HEK293 (cell line): Measurements from ENCODE around the gene RBFOX1.

Experiments
- CTCF ChIA-PET: fragments of 350-600 bp; formaldehyde crosslinking; extraction: SDS; loops from one replicate; lab custom pipeline; 2021; ENCODE audit warnings: antibody characterized with exemption; lab: Yijun Ruan, JAX
- POLR2A ChIA-PET: fragments of 300-600 bp; formaldehyde crosslinking; extraction: SDS; loops from one replicate; lab custom pipeline; 2020; ENCODE audit warnings: antibody characterized with exemption, inconsistent platforms; lab: Yijun Ruan, JAX
- H3K27ac ChIP-seq: fragments of 200-500 bp; sonication (Bioruptor generic); 2 replicates; pipeline ENCODE4 v1.5.1; 2014; ENCODE audit warnings: low read depth, low read length, control low read depth, inconsistent platforms; ENCODE audit errors: extremely low read depth
- H3K36me3 ChIP-seq, 2 experiments: fragments of 200-500 bp in 1 of 2; sonication (Bioruptor generic) in 1 of 2; 1 replicate in 1 of 2; 2 replicates in 1 of 2; pipeline ENCODE4 v1.5.1; 2014 to 2017; ENCODE audit warnings: inconsistent platforms in 2 of 2, low read length in 2 of 2; ENCODE audit not compliant: control insufficient read depth in 2 of 2, insufficient read depth in 1 of 2
- H3K4me1 ChIP-seq: fragments of 200-500 bp; sonication (Bioruptor generic); 2 replicates; pipeline ENCODE4 v1.5.1; 2014; ENCODE audit warnings: mild to moderate bottlenecking, low read length, inconsistent platforms; ENCODE audit not compliant: control insufficient read depth, insufficient read depth
- H3K4me3 ChIP-seq: 2 replicates; pipeline ENCODE4 v1.5.1; 2011; ENCODE audit warnings: low read depth, mild to moderate bottlenecking, control low read depth, low read length, moderate library complexity
- H3K9me3 ChIP-seq: fragments of 200-500 bp; sonication (Bioruptor generic); 2 replicates; pipeline ENCODE4 v1.5.1; 2014; ENCODE audit warnings: low read depth, low read length, inconsistent platforms; ENCODE audit not compliant: control insufficient read depth, insufficient read depth
- IKZF3 ChIP-seq: fragments of 450-650 bp; IDR thresholded peaks from 2 replicates; pipeline ENCODE4 v1.5.0; 2018; ENCODE audit warnings: missing biosample characterization, mild to moderate bottlenecking, missing genetic modification characterization, moderate library complexity
- KLF10 ChIP-seq: fragments of 450-650 bp; IDR thresholded peaks from 2 replicates; pipeline ENCODE4 v1.5.1; 2018; ENCODE audit warnings: missing biosample characterization, mild to moderate bottlenecking, missing genetic modification characterization
- KLF16 ChIP-seq: fragments of 450-650 bp; formaldehyde crosslinking; IDR thresholded peaks from 2 replicates; pipeline ENCODE4 v1.5.1; 2017; ENCODE audit warnings: missing biosample characterization, missing genetic modification characterization
- KLF8 ChIP-seq: fragments of 450-650 bp; formaldehyde crosslinking; IDR thresholded peaks from 2 replicates; pipeline ENCODE4 v1.5.1; 2016; ENCODE audit warnings: missing biosample characterization, missing genetic modification characterization
- ZBTB20 ChIP-seq: fragments of 450-650 bp; formaldehyde crosslinking; IDR thresholded peaks from 2 replicates; pipeline ENCODE4 v1.5.1; 2016; ENCODE audit warnings: missing biosample characterization, missing genetic modification characterization
- ZNF155 ChIP-seq: fragments of 450-650 bp; formaldehyde crosslinking; IDR thresholded peaks from 2 replicates; pipeline ENCODE4 v1.5.1; 2016; ENCODE audit warnings: missing biosample characterization, missing genetic modification characterization
- ZNF174 ChIP-seq: fragments of 450-650 bp; formaldehyde crosslinking; IDR thresholded peaks from 2 replicates; pipeline ENCODE4 v1.5.0; 2017; ENCODE audit warnings: missing biosample characterization, mild to moderate bottlenecking, missing genetic modification characterization
- ZNF175 ChIP-seq: fragments of 450-650 bp; formaldehyde crosslinking; IDR thresholded peaks from 2 replicates; pipeline ENCODE4 v1.5.1; 2016; ENCODE audit warnings: missing biosample characterization, missing genetic modification characterization
- ZNF280D ChIP-seq: fragments of 450-650 bp; formaldehyde crosslinking; IDR thresholded peaks from 2 replicates; pipeline ENCODE4 v1.5.1; 2016; ENCODE audit warnings: missing biosample characterization, missing genetic modification characterization
- ZNF423 ChIP-seq: fragments of 450-650 bp; formaldehyde crosslinking; IDR thresholded peaks from 2 replicates; pipeline ENCODE4 v1.5.1; 2016; ENCODE audit warnings: missing biosample characterization, missing genetic modification characterization
- ZNF548 ChIP-seq: fragments of 450-650 bp; formaldehyde crosslinking; IDR thresholded peaks from 2 replicates; pipeline ENCODE4 v1.5.1; 2016; ENCODE audit warnings: missing biosample characterization, missing genetic modification characterization
- ZNF549 ChIP-seq: fragments of 450-650 bp; IDR thresholded peaks from 2 replicates; pipeline ENCODE4 v1.5.1; 2018; ENCODE audit warnings: missing biosample characterization, missing genetic modification characterization, mild to moderate bottlenecking, inconsistent platforms, moderate library complexity
- ZNF600 ChIP-seq: fragments of 450-650 bp; formaldehyde crosslinking; IDR thresholded peaks from 2 replicates; pipeline ENCODE4 v1.5.1; 2016; ENCODE audit warnings: missing biosample characterization, missing genetic modification characterization
- ZNF621 ChIP-seq: fragments of 450-650 bp; formaldehyde crosslinking; IDR thresholded peaks from 2 replicates; pipeline ENCODE4 v1.5.1; 2017; ENCODE audit warnings: missing biosample characterization, missing genetic modification characterization
- ZNF624 ChIP-seq: fragments of 450-650 bp; formaldehyde crosslinking; IDR thresholded peaks from 2 replicates; pipeline ENCODE4 v1.5.1; 2017; ENCODE audit warnings: missing biosample characterization, missing genetic modification characterization
- ZNF660 ChIP-seq: fragments of 450-650 bp; IDR thresholded peaks from 2 replicates; pipeline ENCODE4 v1.5.1; 2018; ENCODE audit warnings: missing biosample characterization, mild to moderate bottlenecking, missing genetic modification characterization
- ZNF704 ChIP-seq: fragments of 450-650 bp; formaldehyde crosslinking; IDR thresholded peaks from 2 replicates; pipeline ENCODE4 v1.5.1; 2016; ENCODE audit warnings: missing biosample characterization, missing genetic modification characterization
- TF ChIP-seq, protein P1 (sequence below): fragments of 450-650 bp; formaldehyde crosslinking; IDR thresholded peaks from 2 replicates; pipeline ENCODE4 v1.5.1; 2016; ENCODE audit warnings: missing biosample characterization, missing genetic modification characterization
- TF ChIP-seq, protein P2 (sequence below): fragments of 450-650 bp; formaldehyde crosslinking; IDR thresholded peaks from 2 replicates; pipeline ENCODE4 v1.5.1; 2016; ENCODE audit warnings: missing biosample characterization, missing genetic modification characterization
- TF ChIP-seq, protein P3 (sequence below): fragments of 450-650 bp; formaldehyde crosslinking; IDR thresholded peaks from 2 replicates; pipeline ENCODE4 v1.5.1; 2016; ENCODE audit warnings: missing biosample characterization, missing genetic modification characterization, borderline replicate concordance

The RBFOX1 gene

GRCh38 chr16:7315813-7316212, 16.8 kb upstream of the RBFOX1 start:
- H3K36me3 ChIP-seq = no peaks in the 10 kb centered on the region
- CTCF ChIA-PET = interaction anchor here (0.6 kb wide), 2 partner anchors 46 to 648 kb away, joined by 3 read pairs; no protein-coding TSS in a partner anchor
- POLR2A ChIA-PET = no interaction called here
- TF ChIP-seq, protein P1, sequence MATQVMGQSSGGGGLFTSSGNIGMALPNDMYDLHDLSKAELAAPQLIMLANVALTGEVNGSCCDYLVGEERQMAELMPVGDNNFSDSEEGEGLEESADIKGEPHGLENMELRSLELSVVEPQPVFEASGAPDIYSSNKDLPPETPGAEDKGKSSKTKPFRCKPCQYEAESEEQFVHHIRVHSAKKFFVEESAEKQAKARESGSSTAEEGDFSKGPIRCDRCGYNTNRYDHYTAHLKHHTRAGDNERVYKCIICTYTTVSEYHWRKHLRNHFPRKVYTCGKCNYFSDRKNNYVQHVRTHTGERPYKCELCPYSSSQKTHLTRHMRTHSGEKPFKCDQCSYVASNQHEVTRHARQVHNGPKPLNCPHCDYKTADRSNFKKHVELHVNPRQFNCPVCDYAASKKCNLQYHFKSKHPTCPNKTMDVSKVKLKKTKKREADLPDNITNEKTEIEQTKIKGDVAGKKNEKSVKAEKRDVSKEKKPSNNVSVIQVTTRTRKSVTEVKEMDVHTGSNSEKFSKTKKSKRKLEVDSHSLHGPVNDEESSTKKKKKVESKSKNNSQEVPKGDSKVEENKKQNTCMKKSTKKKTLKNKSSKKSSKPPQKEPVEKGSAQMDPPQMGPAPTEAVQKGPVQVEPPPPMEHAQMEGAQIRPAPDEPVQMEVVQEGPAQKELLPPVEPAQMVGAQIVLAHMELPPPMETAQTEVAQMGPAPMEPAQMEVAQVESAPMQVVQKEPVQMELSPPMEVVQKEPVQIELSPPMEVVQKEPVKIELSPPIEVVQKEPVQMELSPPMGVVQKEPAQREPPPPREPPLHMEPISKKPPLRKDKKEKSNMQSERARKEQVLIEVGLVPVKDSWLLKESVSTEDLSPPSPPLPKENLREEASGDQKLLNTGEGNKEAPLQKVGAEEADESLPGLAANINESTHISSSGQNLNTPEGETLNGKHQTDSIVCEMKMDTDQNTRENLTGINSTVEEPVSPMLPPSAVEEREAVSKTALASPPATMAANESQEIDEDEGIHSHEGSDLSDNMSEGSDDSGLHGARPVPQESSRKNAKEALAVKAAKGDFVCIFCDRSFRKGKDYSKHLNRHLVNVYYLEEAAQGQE (tag by site-specific recombination) = no peak
- TF ChIP-seq KLF8 (tag by site-specific recombination) = no peak
- TF ChIP-seq ZNF155 (tag by site-specific recombination) = no peak
- TF ChIP-seq ZNF174 = no peak
- TF ChIP-seq ZNF660 = no peak
- no peak for TF ChIP-seq ZNF175
- TF ChIP-seq ZBTB20 (tag by site-specific recombination) = no peak
- no peak for TF ChIP-seq ZNF600 (tag by site-specific recombination)
- no peak for TF ChIP-seq ZNF704
- TF ChIP-seq ZNF423 (tag by site-specific recombination) = no peak
- no peak for TF ChIP-seq ZNF549 (tag by site-specific recombination)
- TF ChIP-seq ZNF621 = no peak
- TF ChIP-seq, protein P2, sequence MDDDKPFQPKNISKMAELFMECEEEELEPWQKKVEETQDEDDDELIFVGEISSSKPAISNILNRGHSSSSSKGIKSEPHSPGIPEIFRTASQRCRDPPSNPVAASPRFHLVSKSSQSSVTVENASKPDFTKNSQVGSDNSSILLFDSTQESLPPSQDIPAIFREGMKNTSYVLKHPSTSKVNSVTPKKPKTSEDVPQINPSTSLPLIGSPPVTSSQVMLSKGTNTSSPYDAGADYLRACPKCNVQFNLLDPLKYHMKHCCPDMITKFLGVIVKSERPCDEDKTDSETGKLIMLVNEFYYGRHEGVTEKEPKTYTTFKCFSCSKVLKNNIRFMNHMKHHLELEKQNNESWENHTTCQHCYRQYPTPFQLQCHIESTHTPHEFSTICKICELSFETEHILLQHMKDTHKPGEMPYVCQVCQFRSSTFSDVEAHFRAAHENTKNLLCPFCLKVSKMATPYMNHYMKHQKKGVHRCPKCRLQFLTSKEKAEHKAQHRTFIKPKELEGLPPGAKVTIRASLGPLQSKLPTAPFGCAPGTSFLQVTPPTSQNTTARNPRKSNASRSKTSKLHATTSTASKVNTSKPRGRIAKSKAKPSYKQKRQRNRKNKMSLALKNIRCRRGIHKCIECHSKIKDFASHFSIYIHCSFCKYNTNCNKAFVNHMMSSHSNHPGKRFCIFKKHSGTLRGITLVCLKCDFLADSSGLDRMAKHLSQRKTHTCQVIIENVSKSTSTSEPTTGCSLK (tag by site-specific recombination) = no peak
- no peak for TF ChIP-seq ZNF280D (tag by site-specific recombination)
- no peak for TF ChIP-seq KLF10 (tag by site-specific recombination)
- no peak overlapping the region for H3K4me3 ChIP-seq
- no peaks in the 10 kb centered on the region for H3K9me3 ChIP-seq
- no peaks in the 10 kb centered on the region for H3K4me1 ChIP-seq
- no peak overlapping the region for H3K27ac ChIP-seq

DNA sequence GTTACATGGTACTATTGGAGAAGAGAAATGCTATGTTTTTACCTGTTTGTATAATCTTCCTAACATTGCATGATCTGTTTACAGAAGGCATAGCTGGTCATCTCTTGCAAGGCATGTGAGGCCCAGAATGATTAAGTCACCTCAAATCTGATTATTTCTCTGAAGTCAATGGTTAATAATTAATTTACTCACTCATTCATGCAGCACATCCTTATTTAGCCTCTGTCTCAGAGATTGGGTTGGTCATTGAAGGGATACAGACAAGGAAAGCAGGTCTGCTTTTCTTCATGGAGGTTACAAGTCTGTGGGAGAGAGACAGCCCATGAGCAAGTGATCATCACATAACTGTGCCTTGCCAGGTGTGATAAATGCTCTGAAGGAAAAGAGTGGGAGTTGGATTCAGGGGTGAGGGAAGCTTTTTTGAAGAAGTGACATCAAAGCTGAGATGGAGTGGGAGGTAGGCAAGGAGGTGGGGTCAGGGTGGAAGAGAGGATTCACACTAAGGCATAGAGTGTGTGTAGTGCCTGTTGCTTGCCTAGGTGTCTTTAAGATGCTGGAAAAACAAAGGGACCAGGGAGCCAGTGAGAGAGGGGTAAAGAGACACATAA, 16.3 kb upstream of the RBFOX1 start:
- POLR2A ChIA-PET = no interaction called here
- no peak overlapping the region for H3K4me3 ChIP-seq
- H3K4me1 ChIP-seq = no peaks in the 10 kb centered on the region
- H3K9me3 ChIP-seq = no peaks in the 10 kb centered on the region
- H3K27ac ChIP-seq = no peak overlapping the region
- H3K36me3 ChIP-seq = no peaks in the 10 kb centered on the region
- CTCF ChIA-PET = interaction anchor here (0.6 kb wide), 1 partner anchor 649 kb away, joined by 3 read pairs; no protein-coding TSS in a partner anchor
- TF ChIP-seq KLF16 (tag by site-specific recombination) (no peak), ZNF549 (tag by site-specific recombination) (no peak), IKZF3 (tag by site-specific recombination) (no peak), ZNF548 (no peak), ZNF624 (no peak)
- TF ChIP-seq, protein P3, sequence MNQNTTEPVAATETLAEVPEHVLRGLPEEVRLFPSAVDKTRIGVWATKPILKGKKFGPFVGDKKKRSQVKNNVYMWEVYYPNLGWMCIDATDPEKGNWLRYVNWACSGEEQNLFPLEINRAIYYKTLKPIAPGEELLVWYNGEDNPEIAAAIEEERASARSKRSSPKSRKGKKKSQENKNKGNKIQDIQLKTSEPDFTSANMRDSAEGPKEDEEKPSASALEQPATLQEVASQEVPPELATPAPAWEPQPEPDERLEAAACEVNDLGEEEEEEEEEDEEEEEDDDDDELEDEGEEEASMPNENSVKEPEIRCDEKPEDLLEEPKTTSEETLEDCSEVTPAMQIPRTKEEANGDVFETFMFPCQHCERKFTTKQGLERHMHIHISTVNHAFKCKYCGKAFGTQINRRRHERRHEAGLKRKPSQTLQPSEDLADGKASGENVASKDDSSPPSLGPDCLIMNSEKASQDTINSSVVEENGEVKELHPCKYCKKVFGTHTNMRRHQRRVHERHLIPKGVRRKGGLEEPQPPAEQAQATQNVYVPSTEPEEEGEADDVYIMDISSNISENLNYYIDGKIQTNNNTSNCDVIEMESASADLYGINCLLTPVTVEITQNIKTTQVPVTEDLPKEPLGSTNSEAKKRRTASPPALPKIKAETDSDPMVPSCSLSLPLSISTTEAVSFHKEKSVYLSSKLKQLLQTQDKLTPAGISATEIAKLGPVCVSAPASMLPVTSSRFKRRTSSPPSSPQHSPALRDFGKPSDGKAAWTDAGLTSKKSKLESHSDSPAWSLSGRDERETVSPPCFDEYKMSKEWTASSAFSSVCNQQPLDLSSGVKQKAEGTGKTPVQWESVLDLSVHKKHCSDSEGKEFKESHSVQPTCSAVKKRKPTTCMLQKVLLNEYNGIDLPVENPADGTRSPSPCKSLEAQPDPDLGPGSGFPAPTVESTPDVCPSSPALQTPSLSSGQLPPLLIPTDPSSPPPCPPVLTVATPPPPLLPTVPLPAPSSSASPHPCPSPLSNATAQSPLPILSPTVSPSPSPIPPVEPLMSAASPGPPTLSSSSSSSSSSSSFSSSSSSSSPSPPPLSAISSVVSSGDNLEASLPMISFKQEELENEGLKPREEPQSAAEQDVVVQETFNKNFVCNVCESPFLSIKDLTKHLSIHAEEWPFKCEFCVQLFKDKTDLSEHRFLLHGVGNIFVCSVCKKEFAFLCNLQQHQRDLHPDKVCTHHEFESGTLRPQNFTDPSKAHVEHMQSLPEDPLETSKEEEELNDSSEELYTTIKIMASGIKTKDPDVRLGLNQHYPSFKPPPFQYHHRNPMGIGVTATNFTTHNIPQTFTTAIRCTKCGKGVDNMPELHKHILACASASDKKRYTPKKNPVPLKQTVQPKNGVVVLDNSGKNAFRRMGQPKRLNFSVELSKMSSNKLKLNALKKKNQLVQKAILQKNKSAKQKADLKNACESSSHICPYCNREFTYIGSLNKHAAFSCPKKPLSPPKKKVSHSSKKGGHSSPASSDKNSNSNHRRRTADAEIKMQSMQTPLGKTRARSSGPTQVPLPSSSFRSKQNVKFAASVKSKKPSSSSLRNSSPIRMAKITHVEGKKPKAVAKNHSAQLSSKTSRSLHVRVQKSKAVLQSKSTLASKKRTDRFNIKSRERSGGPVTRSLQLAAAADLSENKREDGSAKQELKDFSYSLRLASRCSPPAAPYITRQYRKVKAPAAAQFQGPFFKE (tag by site-specific recombination) = no peak
